CD4-positive, alpha-beta memory T cell (primary cell): ENCODE results near the gene RNF125. TPM values are rescaled to one million over a fixed set of nuclear protein-coding genes. Genes with fewer than 3 reads are reported as not detected.
"Not testable (repeated sequence)": the region's sequence is repeated elsewhere in the genome, so short reads cannot be mapped to it uniquely, and the experiment has no call there.

Experiments
- CTCF ChIA-PET: fragments of 350-600 bp; sonication (Branson Sonifier 250); formaldehyde crosslinking; loops from one replicate; lab custom pipeline; 2021; ENCODE audit warnings: inconsistent platforms; ENCODE audit not compliant: partially characterized antibody; lab: Charles Lee
- POLR2A ChIA-PET: fragments of 350-600 bp; sonication (Branson Sonifier 250); formaldehyde crosslinking; loops from one replicate; lab custom pipeline; 2021; ENCODE audit not compliant: partially characterized antibody; lab: Charles Lee
- DNase-seq, 5 donors: peaks; one replicate each; pipeline versions ENCODE4 v3.0.0 to v3.0.0-alpha.2; 2020 to 2022; ENCODE audit warnings: mixed read lengths in 1 of 5
- H3K27ac ChIP-seq: one replicate; pipeline ENCODE4 v1.7.0; 2013; ENCODE audit warnings: low read depth, low read length
- H3K27me3 ChIP-seq: 2 replicates; pipeline ENCODE4 v1.7.0; 2013; ENCODE audit warnings: mild to moderate bottlenecking, low read length, moderate library complexity; ENCODE audit not compliant: insufficient read depth
- H3K36me3 ChIP-seq: 2 replicates; pipeline ENCODE4 v1.7.0; 2013; ENCODE audit warnings: mild to moderate bottlenecking, low read length, moderate library complexity; ENCODE audit not compliant: insufficient read depth
- H3K4me1 ChIP-seq: 2 replicates; pipeline ENCODE4 v1.7.0; 2013; ENCODE audit warnings: mild to moderate bottlenecking, low read length, moderate library complexity; ENCODE audit not compliant: insufficient read depth
- H3K4me3 ChIP-seq, 2 donors: one replicate each; pipeline ENCODE4 v1.7.0; 2013; ENCODE audit warnings: low read length in 2 of 2, mild to moderate bottlenecking in 1 of 2
- H3K9me3 ChIP-seq, 2 donors: one replicate each; pipeline ENCODE4 v1.7.0; 2013; ENCODE audit warnings: low read length in 2 of 2, control low read depth in 1 of 2; ENCODE audit not compliant: control insufficient read depth in 1 of 2
- H3K27ac Mint-ChIP-seq, 7 donors: one replicate each; pipeline ENCODE4 v1.8.0; 2020 to 2021; ENCODE audit warnings: mixed read lengths in 7 of 7, mild to moderate bottlenecking in 6 of 7, inconsistent platforms in 3 of 7, moderate library complexity in 3 of 7
- H3K27me3 Mint-ChIP-seq, 2 donors: one replicate each; pipeline ENCODE4 v1.8.0; 2020 to 2021; ENCODE audit warnings: mixed read lengths in 2 of 2
- H3K36me3 Mint-ChIP-seq, 2 donors: one replicate each; pipeline ENCODE4 v1.8.0; 2020 to 2021; ENCODE audit warnings: mixed read lengths in 2 of 2, inconsistent platforms in 1 of 2, mild to moderate bottlenecking in 1 of 2
- H3K4me1 Mint-ChIP-seq, 4 donors: one replicate each; pipeline ENCODE4 v1.8.0; 2020 to 2021; ENCODE audit warnings: mixed read lengths in 4 of 4, mild to moderate bottlenecking in 1 of 4
- H3K4me3 Mint-ChIP-seq, 8 donors: one replicate each; pipeline ENCODE4 v1.8.0; 2020 to 2021; ENCODE audit warnings: mixed read lengths in 8 of 8, mild to moderate bottlenecking in 7 of 8, moderate library complexity in 6 of 8, inconsistent platforms in 3 of 8
- H3K9me3 Mint-ChIP-seq, 8 donors: one replicate each; pipeline ENCODE4 v1.8.0; 2020 to 2021; ENCODE audit warnings: mixed read lengths in 8 of 8, mild to moderate bottlenecking in 5 of 8, inconsistent platforms in 3 of 8, moderate library complexity in 1 of 8
- intact Hi-C: fragments of 100-400 bp; cut with micrococcal nuclease; formaldehyde crosslinking; loops from one replicate; pipeline ENCODE4 v1.15.1; 2023
- polyA plus RNA-seq, 2 donors: library from polyadenylated mRNA; unstranded; fragments of 300-500 nt; fragmentation: Illumina TruSeq; gene quantifications; one replicate each; pipeline ENCODE4 v1.2.3, GENCODE V29; 2021
- total RNA-seq, 2 experiments: library from RNA; stranded (reverse); gene quantifications; one replicate each; pipeline ENCODE4 v1.2.3, GENCODE V29; 2021

RNF125 gene
- total and polyA plus RNA-seq, 4 experiments from 2014 or later: 38.2 to 82.7 (median 51.6) TPM

DNA sequence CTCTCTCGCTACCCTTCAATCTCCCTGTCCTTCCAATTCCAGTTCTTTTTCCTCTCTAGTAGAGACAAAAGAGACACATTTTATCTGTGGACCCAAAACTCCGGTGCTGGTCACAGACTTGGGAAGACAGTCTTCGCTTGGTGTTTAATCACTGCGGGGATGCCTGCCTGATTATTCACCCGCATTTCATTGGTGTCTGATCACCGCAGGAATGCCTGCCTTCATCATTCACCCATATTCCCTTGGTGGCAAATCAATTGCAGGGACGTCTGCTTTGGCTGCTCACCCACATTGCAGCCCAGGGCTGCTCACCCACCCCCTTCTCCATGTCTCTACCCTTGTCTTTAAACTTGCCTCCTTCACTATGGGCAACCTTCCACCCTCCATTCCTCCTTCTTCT is 17.5 kb upstream of the RNF125 start:
- CTCF ChIA-PET, POLR2A ChIA-PET, H3K27ac Mint-ChIP-seq: not testable (repeated sequence)

DNA sequence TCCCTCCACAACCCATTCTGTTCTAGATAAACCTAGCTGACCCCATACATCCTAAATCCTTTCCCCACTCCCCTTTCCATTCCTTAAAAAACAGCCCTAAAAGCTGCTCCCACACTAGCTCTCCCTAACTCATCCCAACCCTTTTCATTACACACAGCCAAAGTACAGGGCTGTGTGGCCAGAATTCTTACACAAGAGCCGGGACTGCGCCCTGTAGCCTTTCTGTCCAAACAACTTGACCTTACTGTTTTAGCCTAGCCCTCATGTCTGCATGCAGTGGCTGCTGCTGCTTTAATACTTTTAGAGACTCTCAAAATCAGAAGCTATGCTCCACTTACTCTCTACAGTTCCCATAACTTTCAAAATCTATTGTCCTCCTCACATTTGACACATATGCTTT is 14.8 kb upstream of the RNF125 start:
- H3K4me1 Mint-ChIP-seq, H3K4me1 ChIP-seq, DNase-seq, H3K36me3 Mint-ChIP-seq, H3K27ac ChIP-seq, intact Hi-C loops, H3K36me3 ChIP-seq, H3K27me3 ChIP-seq, CTCF ChIA-PET, H3K27me3 Mint-ChIP-seq, H3K4me3 Mint-ChIP-seq, H3K9me3 ChIP-seq, H3K9me3 Mint-ChIP-seq, H3K4me3 ChIP-seq, H3K27ac Mint-ChIP-seq: not testable (repeated sequence)
- POLR2A ChIA-PET: interaction anchor here (1.8 kb wide), 1 partner anchor 15 kb away, joined by 4 read pairs; the partner anchor contains the start of gene RNF125

More for the DNA sequence above, 17.5 kb upstream of the RNF125 start:
- H3K4me1 Mint-ChIP-seq, H3K4me3 Mint-ChIP-seq, H3K36me3 Mint-ChIP-seq, H3K36me3 ChIP-seq, H3K4me1 ChIP-seq, H3K4me3 ChIP-seq, intact Hi-C loops, H3K27me3 Mint-ChIP-seq, H3K9me3 ChIP-seq, H3K27ac ChIP-seq, H3K9me3 Mint-ChIP-seq, H3K27me3 ChIP-seq, DNase-seq: not testable (repeated sequence)

DNA sequence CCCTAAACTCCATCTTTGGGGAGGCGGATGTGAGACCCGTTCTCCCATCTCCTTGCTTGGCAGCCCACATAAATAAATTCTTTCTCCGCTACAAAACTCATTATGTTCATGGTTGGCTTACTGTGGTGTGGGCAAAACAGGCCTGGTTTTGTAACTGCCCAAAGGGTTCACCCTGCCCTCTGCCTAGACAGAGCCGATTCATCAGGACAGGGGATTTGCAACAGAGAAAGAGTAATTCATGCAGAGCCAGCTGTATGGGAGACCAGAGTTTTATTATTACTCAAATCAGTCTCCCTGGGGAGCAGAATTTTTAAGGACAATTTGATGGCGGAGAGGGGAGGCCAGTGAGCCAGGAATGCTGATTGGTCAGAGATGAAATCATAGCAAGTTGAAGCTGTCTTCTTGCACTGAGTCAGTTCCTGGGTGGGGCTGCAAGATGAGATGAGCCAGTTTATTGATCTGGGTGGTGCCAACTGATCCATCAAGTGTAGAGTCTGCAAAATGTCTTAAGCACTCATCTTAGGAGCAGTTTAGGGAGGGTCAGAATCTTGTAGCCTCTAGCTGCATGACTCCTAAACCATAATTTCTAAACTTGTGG is 8.4 kb upstream of the RNF125 start:
- no peaks in the 10 kb centered on the region for H3K9me3 ChIP-seq
- DNase-seq: no peak
- no peak overlapping the region for H3K27ac ChIP-seq
- Mint-ChIP-seq H3K27me3 (no peaks in the 10 kb centered on the region), H3K9me3 (no peaks in the 10 kb centered on the region), H3K4me1 (peaks cover 9 to 23% (median 10%) of the 10 kb centered on the region in 4 donors), H3K4me3 (no peak overlapping the region), H3K36me3 (no peaks in the 10 kb centered on the region), H3K27ac (peak overlapping the region in 3 of 7 donors; percentile 35 to 43 (median 37))
- H3K4me1 ChIP-seq: peaks cover 9% of the 10 kb centered on the region
- ChIA-PET POLR2A (interaction anchor here (2.6 kb wide), 1 partner anchor 9 kb away, joined by 12 read pairs; the partner anchor contains the start of gene RNF125), CTCF (interaction anchor here (1.3 kb wide), 2 partner anchors 9 to 32 kb away, joined by 3 to 4 read pairs; no protein-coding TSS in a partner anchor)
- H3K4me3 ChIP-seq: no peak overlapping the region
- no peaks in the 10 kb centered on the region for H3K27me3 ChIP-seq
- intact Hi-C loops: no loop called here
- H3K36me3 ChIP-seq: no peaks in the 10 kb centered on the region

DNA sequence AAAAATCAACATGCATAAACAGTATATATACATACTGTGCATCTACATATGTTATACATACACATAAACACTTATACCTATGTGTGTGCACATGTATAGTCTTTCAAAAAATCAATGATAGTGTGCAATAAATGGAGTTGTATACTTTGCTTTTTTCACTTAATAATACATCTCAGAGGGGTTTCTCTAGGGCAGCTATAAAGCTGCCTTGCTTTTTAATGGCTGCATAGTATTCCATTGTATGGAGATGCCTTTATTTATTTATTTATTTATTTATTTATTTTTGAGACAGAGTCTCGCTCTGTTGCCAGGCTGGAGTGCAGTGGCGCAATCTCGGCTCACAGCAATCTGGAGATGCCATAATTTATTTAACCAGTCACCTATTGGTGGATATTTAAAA is 7.4 kb upstream of the RNF125 start:
- Mint-ChIP-seq H3K4me3 (peak overlapping the region in 1 of 8 donors; percentile 9), H3K9me3 (no peaks in the 10 kb centered on the region), H3K27ac (no peak overlapping the region), H3K36me3 (no peaks in the 10 kb centered on the region), H3K4me1 (peaks cover 15 to 33% (median 18%) of the 10 kb centered on the region in 4 donors), H3K27me3 (no peaks in the 10 kb centered on the region)
- H3K27ac ChIP-seq: no peak overlapping the region
- no peak overlapping the region for H3K4me3 ChIP-seq
- intact Hi-C loops: no loop called here
- no peaks in the 10 kb centered on the region for H3K9me3 ChIP-seq
- ChIA-PET CTCF (interaction anchor here (1.3 kb wide), 1 partner anchor 8 kb away, joined by 4 read pairs; no protein-coding TSS in a partner anchor), POLR2A (interaction anchor here (2.6 kb wide), 1 partner anchor 8 kb away, joined by 12 read pairs; the partner anchor contains the start of gene RNF125)
- H3K36me3 ChIP-seq: no peaks in the 10 kb centered on the region
- H3K27me3 ChIP-seq: no peaks in the 10 kb centered on the region
- H3K4me1 ChIP-seq: peaks cover 16% of the 10 kb centered on the region
- no peak for DNase-seq

DNA sequence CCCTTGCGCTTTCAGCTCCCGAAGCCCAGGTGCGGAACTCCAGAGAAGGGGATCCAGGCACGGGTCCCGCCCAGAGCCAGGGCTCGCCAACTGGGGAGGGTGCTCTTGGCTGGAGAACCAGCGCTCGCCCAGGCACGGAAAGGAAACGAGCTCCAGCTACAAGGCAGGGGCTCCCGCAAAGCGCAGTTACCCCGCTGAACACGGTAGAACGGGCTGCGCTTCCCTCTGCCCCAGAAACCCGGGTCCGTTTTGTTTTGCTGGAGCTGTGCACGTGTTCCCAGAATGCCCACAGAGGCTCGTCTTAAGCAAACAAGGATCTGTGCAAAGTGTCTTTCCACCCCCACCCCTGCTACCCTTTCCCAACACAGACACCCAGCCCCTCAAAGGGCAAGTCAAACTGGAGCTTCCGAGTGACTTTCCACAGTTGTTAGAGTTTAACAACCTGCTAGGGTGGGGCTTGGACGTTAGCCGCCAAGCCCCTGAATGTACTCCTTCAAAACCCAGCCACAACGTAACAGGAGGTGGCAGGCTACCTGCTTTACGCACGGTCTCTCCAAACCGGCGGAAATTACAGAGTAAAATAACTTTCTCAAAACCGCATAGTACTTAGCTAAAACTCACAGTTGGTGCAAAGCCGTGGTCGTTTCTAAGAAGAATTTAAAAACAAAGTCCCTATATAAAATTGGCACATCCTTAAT is 775 bp downstream of the RNF125 start:
- H3K27ac ChIP-seq: peak overlapping the region; percentile 73
- Mint-ChIP-seq H3K9me3 (peaks cover 0 to 5% (median 0%) of the 10 kb centered on the region in 8 donors), H3K27ac (peak overlapping the region; percentile 92 to 99 (median 94)), H3K4me3 (peak overlapping the region; percentile 91 to 98 (median 93)), H3K27me3 (no peaks in the 10 kb centered on the region), H3K4me1 (peaks cover 38 to 86% (median 56%) of the 10 kb centered on the region in 4 donors), H3K36me3 (peaks cover 11 to 35% of the 10 kb centered on the region in 2 donors)
- intact Hi-C loops: loop anchor here (1.0 to 2.0 kb wide), 4 partner anchors 29 to 65 kb away; no protein-coding TSS in a partner anchor
- H3K9me3 ChIP-seq: no peaks in the 10 kb centered on the region
- POLR2A ChIA-PET: interaction anchor here (0.9 to 12.1 kb wide), 33 partner anchors 10 to 139 kb away, joined by 3 to 280 read pairs (median 9); partner anchors contain the start of genes RNF138 and TRAPPC8
- peak; percentile 81 to 88 (median 84) for DNase-seq
- CTCF ChIA-PET: interaction anchor here (0.7 to 3.7 kb wide), 31 partner anchors 9 to 451 kb away, joined by 3 to 42 read pairs (median 6); partner anchors contain the start of genes GAREM1, RNF138 and TRAPPC8
- peaks cover 67% of the 10 kb centered on the region for H3K4me1 ChIP-seq
- H3K4me3 ChIP-seq: peak overlapping the region; percentile 86 to 90
- no peaks in the 10 kb centered on the region for H3K27me3 ChIP-seq
- H3K36me3 ChIP-seq: no peaks in the 10 kb centered on the region

DNA sequence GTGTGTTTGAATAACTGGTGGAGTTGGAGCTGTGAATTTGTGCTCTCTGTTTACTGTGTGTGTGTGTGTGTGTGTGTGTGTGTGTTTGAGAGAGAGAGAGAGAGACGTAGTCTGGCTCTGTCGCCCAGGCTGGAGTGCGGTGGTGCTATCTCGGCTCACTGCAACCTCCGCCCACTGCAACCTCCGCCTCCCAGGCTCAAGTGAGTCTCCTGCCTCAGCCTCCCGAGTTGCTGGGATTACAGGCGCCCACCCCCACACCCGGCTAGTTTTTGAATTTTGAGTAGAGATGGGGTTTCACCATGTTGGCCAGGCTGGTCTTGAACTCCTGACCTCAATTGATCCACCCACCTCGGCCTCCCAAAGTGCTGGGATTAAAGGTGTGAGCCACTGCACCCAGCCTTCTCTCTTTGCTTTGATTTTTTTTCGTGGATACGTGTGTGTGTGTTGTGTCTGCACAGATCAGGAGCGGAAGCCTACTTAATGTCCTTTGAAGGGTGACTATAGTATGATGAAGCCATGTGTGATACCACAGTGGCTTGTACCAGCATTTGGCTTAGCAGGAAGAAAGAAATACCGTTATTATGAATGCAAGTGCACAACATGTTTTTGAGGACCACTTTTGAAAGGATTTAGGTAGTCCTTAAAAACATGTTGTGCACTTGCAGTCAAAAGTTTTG is 1.5 kb downstream of the RNF125 start:
- CTCF ChIA-PET: interaction anchor here (0.6 to 4.2 kb wide), 29 partner anchors 9 to 277 kb away, joined by 3 to 42 read pairs (median 8); partner anchors contain the start of genes RNF138 and TRAPPC8
- peaks cover 39 to 90% (median 60%) of the 10 kb centered on the region in 4 donors for H3K4me1 Mint-ChIP-seq
- not testable (repeated sequence) for H3K27me3 ChIP-seq

More for the DNA sequence above, 1.5 kb downstream of the RNF125 start:
- peaks cover 13 to 39% of the 10 kb centered on the region in 2 donors for H3K36me3 Mint-ChIP-seq
- peak in 2 of 5 donors; percentile 32 to 75 for DNase-seq
- H3K9me3 Mint-ChIP-seq, H3K27me3 Mint-ChIP-seq, H3K9me3 ChIP-seq, H3K36me3 ChIP-seq: not testable (repeated sequence)
- POLR2A ChIA-PET: interaction anchor here (0.9 to 12.1 kb wide), 28 partner anchors 9 to 120 kb away, joined by 3 to 280 read pairs (median 11); partner anchors contain the start of genes RNF138 and TRAPPC8
- peak overlapping the region; percentile 73 for H3K27ac ChIP-seq
- peaks cover 74% of the 10 kb centered on the region for H3K4me1 ChIP-seq
- peak overlapping the region; percentile 91 to 98 (median 93) for H3K4me3 Mint-ChIP-seq
- H3K27ac Mint-ChIP-seq: peak overlapping the region; percentile 92 to 99 (median 94)
- intact Hi-C loops: loop anchor here (1.0 to 2.0 kb wide), 4 partner anchors 29 to 65 kb away; no protein-coding TSS in a partner anchor
- peak overlapping the region; percentile 86 to 90 for H3K4me3 ChIP-seq
